GM12872 (cell line): ENCODE results near the gene IQCH.

Experiments used
- TF ChIP-seq, protein P1 (sequence below): IDR thresholded peaks from 3 replicates; pipeline ENCODE4 v1.5.1; 2011; ENCODE audit warnings: low read depth, mild to moderate bottlenecking, low read length, moderate library complexity; ENCODE audit not compliant: insufficient read depth

The IQCH gene

DNA sequence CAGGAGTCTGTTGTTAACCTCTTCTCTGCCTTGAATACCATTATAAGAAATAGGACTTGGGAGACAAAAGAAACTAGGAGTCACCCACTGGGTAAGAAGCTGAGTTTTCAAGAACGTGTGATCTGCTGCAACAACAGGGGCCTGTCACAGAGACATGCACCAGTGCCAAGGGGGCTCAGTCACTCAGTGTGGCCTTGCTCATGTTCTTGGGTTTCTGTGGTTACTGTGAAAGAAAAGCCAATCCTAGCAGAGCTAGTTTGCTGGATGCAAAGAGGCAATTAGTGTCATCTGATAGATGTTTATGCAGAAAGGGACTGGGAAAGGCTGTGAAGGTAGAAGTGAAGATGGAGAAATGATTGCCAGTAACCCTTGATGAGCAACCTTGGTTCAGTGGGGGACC is 126.3 kb downstream of the IQCH start:
- TF ChIP-seq, protein P1, sequence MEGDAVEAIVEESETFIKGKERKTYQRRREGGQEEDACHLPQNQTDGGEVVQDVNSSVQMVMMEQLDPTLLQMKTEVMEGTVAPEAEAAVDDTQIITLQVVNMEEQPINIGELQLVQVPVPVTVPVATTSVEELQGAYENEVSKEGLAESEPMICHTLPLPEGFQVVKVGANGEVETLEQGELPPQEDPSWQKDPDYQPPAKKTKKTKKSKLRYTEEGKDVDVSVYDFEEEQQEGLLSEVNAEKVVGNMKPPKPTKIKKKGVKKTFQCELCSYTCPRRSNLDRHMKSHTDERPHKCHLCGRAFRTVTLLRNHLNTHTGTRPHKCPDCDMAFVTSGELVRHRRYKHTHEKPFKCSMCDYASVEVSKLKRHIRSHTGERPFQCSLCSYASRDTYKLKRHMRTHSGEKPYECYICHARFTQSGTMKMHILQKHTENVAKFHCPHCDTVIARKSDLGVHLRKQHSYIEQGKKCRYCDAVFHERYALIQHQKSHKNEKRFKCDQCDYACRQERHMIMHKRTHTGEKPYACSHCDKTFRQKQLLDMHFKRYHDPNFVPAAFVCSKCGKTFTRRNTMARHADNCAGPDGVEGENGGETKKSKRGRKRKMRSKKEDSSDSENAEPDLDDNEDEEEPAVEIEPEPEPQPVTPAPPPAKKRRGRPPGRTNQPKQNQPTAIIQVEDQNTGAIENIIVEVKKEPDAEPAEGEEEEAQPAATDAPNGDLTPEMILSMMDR = no peak

DNA sequence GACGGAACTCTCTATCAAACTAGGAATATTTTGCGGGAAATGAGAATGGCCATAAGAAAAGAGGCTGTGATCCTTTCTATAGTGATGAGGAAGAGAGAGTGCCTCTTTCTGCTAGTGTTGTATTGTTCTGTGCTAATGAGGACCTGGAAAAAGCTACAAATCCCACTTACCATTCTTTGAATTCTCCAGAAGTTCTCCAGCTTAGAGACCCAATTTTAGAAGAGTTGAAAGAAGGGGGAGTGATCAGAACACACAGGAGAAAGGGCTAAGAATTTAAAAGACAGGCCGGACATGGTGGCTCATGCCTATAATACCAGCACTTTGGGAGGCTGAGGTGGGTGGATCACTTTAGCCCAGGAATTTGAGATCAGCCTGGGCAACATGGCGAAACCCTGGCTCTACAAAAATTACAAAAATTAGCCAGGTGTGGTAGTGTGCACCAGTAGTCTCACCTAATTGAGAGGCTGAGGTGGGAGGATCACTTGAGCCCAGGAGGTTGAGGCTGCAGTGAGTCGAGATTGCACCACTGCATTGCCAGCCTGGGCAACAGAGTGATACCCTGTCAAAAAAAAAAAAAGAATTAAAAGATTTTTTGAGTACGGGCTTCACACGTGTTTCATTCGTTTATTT is 126.9 kb downstream of the IQCH start:
- TF ChIP-seq, protein P1 = no peak

DNA sequence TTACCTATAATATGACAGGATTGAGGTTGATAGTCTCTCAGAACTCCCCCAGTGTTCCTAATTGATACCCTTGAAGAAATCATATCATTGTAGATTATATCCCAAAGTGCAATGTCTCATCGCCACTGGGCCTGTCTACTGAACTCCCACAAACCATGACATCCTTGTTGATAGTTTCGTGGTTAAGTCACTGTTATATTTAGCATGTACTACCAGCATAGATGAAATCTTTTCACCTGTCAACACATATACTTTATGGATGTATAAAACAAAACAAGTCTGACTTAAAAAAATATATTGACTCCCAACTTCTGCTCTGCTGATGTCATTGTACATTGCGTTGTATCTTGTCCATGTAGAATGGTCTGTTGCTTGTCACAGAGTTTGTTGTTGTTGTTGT is 128.1 kb downstream of the IQCH start:
- TF ChIP-seq, protein P1 = no peak

DNA sequence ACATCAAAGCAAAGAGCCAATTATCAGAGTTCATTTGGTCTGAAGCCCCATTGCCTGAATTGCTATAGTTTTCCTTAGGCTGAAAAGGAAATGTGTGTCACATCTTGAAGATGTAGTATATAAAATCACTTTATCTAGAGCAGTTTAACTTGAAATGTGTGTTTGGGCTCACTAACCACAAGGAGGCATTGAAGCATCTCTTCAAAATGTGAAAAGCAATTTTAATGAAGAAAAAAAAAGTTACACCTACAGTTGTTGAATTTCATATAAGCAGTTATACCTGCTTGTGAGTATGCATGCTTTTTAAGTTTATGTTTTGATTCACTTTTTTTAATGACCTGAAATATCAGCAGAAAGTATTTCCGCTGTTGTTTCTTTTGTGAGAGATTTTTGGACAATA is 129.3 kb downstream of the IQCH start:
- TF ChIP-seq, protein P1 = no peak

DNA sequence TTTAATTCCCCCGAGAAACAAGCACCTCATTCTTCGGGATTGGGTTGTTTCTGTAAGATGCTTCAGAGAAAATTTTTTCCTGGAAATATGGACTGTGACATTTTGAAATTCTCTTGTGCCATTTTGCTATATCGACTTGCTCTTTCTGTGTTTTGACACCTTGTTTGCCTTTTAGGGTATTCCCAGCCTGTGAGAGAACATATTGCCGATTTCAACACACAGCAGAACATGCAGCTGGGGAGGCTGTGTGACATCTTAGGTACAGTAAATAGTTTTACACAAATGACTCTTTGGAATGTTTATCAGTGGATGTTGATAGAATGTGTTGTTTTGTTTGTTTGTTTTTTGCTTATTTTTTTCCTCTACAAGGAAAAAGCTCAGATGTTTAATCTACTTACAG is 130.2 kb downstream of the IQCH start:
- TF ChIP-seq, protein P1 = no peak

DNA sequence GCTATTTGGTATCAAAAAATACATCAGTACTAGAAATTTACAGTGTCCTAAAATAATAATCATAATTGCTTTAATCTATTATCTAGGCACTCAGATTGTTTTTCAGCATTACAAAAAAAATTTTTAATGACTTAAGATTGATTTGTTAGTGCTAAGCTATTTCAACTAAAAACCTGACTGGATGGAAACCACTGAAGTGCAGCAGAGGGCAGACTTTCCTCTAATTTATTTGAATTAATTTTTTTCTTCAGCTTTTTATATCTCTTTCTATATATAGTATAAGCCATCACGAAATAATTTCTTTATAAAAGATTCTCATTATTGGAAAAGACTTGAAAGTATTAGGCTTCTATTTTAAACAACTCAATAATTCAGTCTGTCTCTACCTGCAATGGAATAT is 131.4 kb downstream of the IQCH start:
- TF ChIP-seq, protein P1 = no peak

DNA sequence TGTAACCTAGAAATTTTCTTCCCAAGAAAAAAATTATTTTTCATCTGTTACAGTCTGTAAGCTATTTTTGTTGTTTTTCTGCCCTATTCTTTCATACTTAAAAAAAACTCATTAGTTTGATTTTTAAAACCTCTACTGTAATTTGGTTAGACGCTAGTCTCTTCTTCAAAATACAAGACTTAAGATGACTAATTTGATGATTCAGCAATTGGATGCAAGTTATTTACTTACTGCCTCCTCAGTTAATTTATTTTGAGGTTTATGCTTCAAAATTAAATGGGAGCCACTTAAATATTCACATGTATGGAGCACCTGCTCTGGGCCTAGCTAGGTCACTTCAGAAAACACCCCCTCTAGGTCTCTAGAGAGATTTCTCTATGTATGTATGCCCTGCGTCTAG is 132.4 kb downstream of the IQCH start:
- TF ChIP-seq, protein P1 = no peak
